ENCODE measurements around the gene LRRC8B. TPM values are rescaled to one million over a fixed set of nuclear protein-coding genes. Genes with fewer than 3 reads are reported as not detected.

Gene LRRC8B
- total RNA-seq, 1 experiment from 2014 or later, result 15.0 TPM

- Histone ChIP-seq H3K36me3 (ENCODE audit: low read depth) (peaks cover 12% of the 10 kb centered on the region; the same call in 1 of the 2 replicates), H3F3A (ENCODE audit: insufficient read depth, low read depth) (peaks cover 14% of the 10 kb centered on the region), H3K4me2 (no peak overlapping the region), H3K9me3 (ENCODE audit: insufficient read depth, low read depth) (no peaks in the 10 kb centered on the region), H3K4me3 (no peak overlapping the region), H3K27ac (no peak overlapping the region), H3K79me2 (ENCODE audit: low read depth) (peaks cover 15% of the 10 kb centered on the region), H2AFZ (no peak overlapping the region), H3K27me3 (ENCODE audit: insufficient read depth, low read depth) (no peaks in the 10 kb centered on the region), H3K9me2 (ENCODE audit: insufficient read depth) (no peaks in the 10 kb centered on the region), H3K4me1 (replicated peaks; ENCODE audit: insufficient read depth) (peaks cover 12% of the 10 kb centered on the region), H4K20me1 (ENCODE audit: insufficient read depth) (no peaks in the 10 kb centered on the region)
- BruUV-seq (replicated peaks), result no TSS peak
- POLR2A ChIA-PET (ENCODE audit: unreplicated experiment), result no interaction called here
- no peak for TF ChIP-seq EZH2 (IDR thresholded peaks at IDR 0.05; ENCODE audit: low read depth)
- TF ChIP-seq CTCF (conservative IDR thresholded peaks at IDR 0.05), result no peak
- no peak for DNase-seq
- CTCF ChIA-PET, result no interaction called here
- intact Hi-C loops (cut with micrococcal nuclease; ENCODE audit: unreplicated experiment), result no loop called here
These were observed 32.8 kb downstream of the LRRC8B start for GRCh38 chr1:89557445-89557825.

GRCh38 chr1:89557956-89558355 is 33.3 kb downstream of the LRRC8B start:
- Histone ChIP-seq H3K4me1 (replicated peaks; ENCODE audit: insufficient read depth) (peaks cover 6% of the 10 kb centered on the region), H4K20me1 (ENCODE audit: insufficient read depth) (no peaks in the 10 kb centered on the region), H3K27ac (no peak overlapping the region), H3K36me3 (ENCODE audit: low read depth) (peaks cover 12% of the 10 kb centered on the region; the same call in 1 of the 2 replicates), H3K4me3 (no peak overlapping the region), H3K9me2 (ENCODE audit: insufficient read depth) (no peaks in the 10 kb centered on the region), H3K79me2 (ENCODE audit: low read depth) (peaks cover 14% of the 10 kb centered on the region), H3K27me3 (ENCODE audit: insufficient read depth, low read depth) (no peaks in the 10 kb centered on the region), H3K9me3 (ENCODE audit: insufficient read depth, low read depth) (no peaks in the 10 kb centered on the region), H3K4me2 (no peak overlapping the region), H3F3A (ENCODE audit: insufficient read depth, low read depth) (peaks cover 9% of the 10 kb centered on the region; the same call in 1 of the 2 replicates), H2AFZ (no peak overlapping the region)
- TF ChIP-seq CTCF (conservative IDR thresholded peaks at IDR 0.05), result no peak
- no peak for TF ChIP-seq EZH2 (IDR thresholded peaks at IDR 0.05; ENCODE audit: low read depth)
- ChIA-PET POLR2A (ENCODE audit: unreplicated experiment) (no interaction called here), CTCF (no interaction called here)
- intact Hi-C loops (cut with micrococcal nuclease; ENCODE audit: unreplicated experiment), result no loop called here
- no peak for DNase-seq
- BruUV-seq (replicated peaks), result no TSS peak

GRCh38 chr1:89563957-89564604 is 39.5 kb downstream of the LRRC8B start:
- BruUV-seq (replicated peaks), result no TSS peak
- intact Hi-C loops (cut with micrococcal nuclease; ENCODE audit: unreplicated experiment), result no loop called here

More at GRCh38 chr1:89563957-89564604, 39.5 kb downstream of the LRRC8B start:
- H4K20me1 ChIP-seq (ENCODE audit: insufficient read depth), result no peaks in the 10 kb centered on the region; the same call in 1 of the 2 replicates
- no peak overlapping the region for H3K4me2 ChIP-seq
- no peaks in the 10 kb centered on the region for H3K9me2 ChIP-seq (ENCODE audit: insufficient read depth)
- H3K4me1 ChIP-seq (replicated peaks; ENCODE audit: insufficient read depth), result no peaks in the 10 kb centered on the region
- TF ChIP-seq EZH2 (IDR thresholded peaks at IDR 0.05; ENCODE audit: low read depth) (no peak), CTCF (conservative IDR thresholded peaks at IDR 0.05) (no peak)
- no peak overlapping the region for H3K27ac ChIP-seq
- ChIA-PET CTCF (no interaction called here), POLR2A (ENCODE audit: unreplicated experiment) (interaction anchor here (0.6 kb wide), 1 partner anchor 176 kb away, joined by 12 read pairs; no protein-coding TSS in a partner anchor)
- H3K79me2 ChIP-seq (ENCODE audit: low read depth), result peaks cover 16% of the 10 kb centered on the region; the same call in 1 of the 2 replicates
- no peak overlapping the region for H2AFZ ChIP-seq
- no peak overlapping the region for H3K4me3 ChIP-seq
- 0 out of 2 replicates have a peak, but pooled peaks cover 11% of the 10 kb centered on the region for H3K36me3 ChIP-seq (ENCODE audit: low read depth)
- no peak for DNase-seq
- H3F3A ChIP-seq (ENCODE audit: insufficient read depth, low read depth), result no peaks in the 10 kb centered on the region
- H3K9me3 ChIP-seq (ENCODE audit: insufficient read depth, low read depth), result no peaks in the 10 kb centered on the region
- H3K27me3 ChIP-seq (ENCODE audit: insufficient read depth, low read depth), result no peaks in the 10 kb centered on the region
